Panc1 (cell line): ENCODE results near the gene CLIP1.
"Not testable (repeated sequence)": the region's sequence is repeated elsewhere in the genome, so short reads cannot be mapped to it uniquely, and the experiment has no call there.

Experiments used
- CTCF ChIP-seq: fragments of 450-650 bp; IDR thresholded peaks from 2 replicates; pipeline ENCODE4 v1.5.1; 2017; ENCODE audit warnings: mild to moderate bottlenecking
- POLR2AphosphoS5 ChIP-seq: IDR thresholded peaks from 2 replicates; pipeline ENCODE4 v1.6.1; 2012; ENCODE audit warnings: mild to moderate bottlenecking, low read depth, low read length, moderate library complexity

- not testable (repeated sequence) for TF ChIP-seq CTCF, POLR2AphosphoS5
Observed at GRCh38 chr12:122470576-122470975, 48.1 kb upstream of the CLIP1 start.
